ENCODE results near the gene SH2D7. TPM values are rescaled to one million over a fixed set of nuclear protein-coding genes. Genes with fewer than 3 reads are reported as not detected.

SH2D7 gene
- total and polyA plus RNA-seq, 2 donors (not counting 3 experiments of a cell fraction or from before 2014, with no cell fraction given), result not detected

DNA sequence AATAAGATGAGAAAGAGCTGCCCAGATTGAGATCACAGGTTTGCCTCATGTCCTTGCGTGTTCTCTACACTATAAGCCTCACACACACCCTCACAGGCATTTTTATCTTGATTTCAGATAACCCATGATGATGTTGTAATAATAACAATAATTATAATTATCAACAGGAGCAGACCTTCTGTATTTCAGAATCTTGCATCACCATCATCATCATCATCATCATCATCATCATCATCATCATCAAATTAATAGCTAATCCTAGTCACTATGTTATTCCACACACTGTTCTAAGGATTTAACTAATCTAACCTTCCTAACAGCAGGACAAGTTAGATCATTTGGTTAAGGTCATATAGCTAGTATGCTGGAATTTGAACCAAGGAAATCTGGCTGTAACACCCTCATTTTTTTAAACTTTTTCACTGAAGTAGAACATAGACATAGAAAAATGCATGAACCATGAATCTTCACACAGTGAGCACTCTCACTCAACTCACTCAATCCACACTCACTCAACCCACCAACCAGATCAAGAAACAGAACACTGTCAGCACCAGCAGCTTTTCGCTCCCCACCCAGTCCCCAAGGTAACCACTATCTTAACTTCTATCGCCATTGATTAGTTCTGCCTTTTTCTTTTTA is 1.8 kb upstream of the SH2D7 start:
- Histone ChIP-seq H3K79me2 (ENCODE audit: control insufficient read depth, insufficient read depth, low read length) (no peaks in the 10 kb centered on the region), H3K4me2 (ENCODE audit: insufficient read depth, low read length) (no peak overlapping the region), H3K4me3 (replicated peaks in 1 of 3; ENCODE audit: insufficient read depth in 1 of 3, low read depth in 1 of 3, low read length in 3 of 3) (no peak overlapping the region), H3K4me1 (ENCODE audit: control insufficient read depth, extremely low read depth, insufficient read depth, low read length) (no peaks in the 10 kb centered on the region), H3K9me1 (replicated peaks; ENCODE audit: control insufficient read depth, extremely low read depth, insufficient read depth, low read length) (no peaks in the 10 kb centered on the region), H4K20me1 (replicated peaks; ENCODE audit: control insufficient read depth, extremely low read depth, insufficient read depth, low read length) (no peaks in the 10 kb centered on the region), H3K9me3 (replicated peaks; ENCODE audit: control insufficient read depth, insufficient read depth, low read length) (no peaks in the 10 kb centered on the region), H2AFZ (ENCODE audit: low read depth, low read length) (no peak overlapping the region), H3K27me3 (ENCODE audit: control insufficient read depth in 2 of 2, insufficient read depth in 2 of 2, low read length in 2 of 2) (peaks cover 10 to 14% of the 10 kb centered on the region in 2 experiments), H3K36me3 (ENCODE audit: control insufficient read depth in 2 of 2, extremely low read depth in 1 of 2, insufficient read depth in 2 of 2, low read length in 2 of 2) (no peaks in the 10 kb centered on the region), H3K27ac (ENCODE audit: insufficient read depth, low read depth, low read length) (no peak overlapping the region), H3K9ac (replicated peaks; ENCODE audit: extremely low read depth, insufficient read depth, low read length) (no peak overlapping the region)
- intact Hi-C loops (cut with micrococcal nuclease) (no loop called here), dilution Hi-C loops (cut with MboI; ENCODE audit: extremely low pct_ligation_motif_present, low sequenced_read_pairs) (no loop called here)
- TF ChIP-seq POLR2A (IDR thresholded peaks at IDR 0.05; ENCODE audit: low read depth, low read length) (no peak), EZH2 (IDR thresholded peaks at IDR 0.05; ENCODE audit: borderline replicate concordance, low read depth, low read length, severe bottlenecking) (no peak), FOS (IDR thresholded peaks at IDR 0.05; ENCODE audit: borderline replicate concordance, insufficient read depth, low read length) (no peak), GATA2 (IDR thresholded peaks at IDR 0.05; ENCODE audit: insufficient read depth, insufficient read length, low read depth, low read length) (no peak), MYC (IDR thresholded peaks at IDR 0.05; ENCODE audit: low read depth, low read length) (no peak), JUN (IDR thresholded peaks at IDR 0.05; ENCODE audit: borderline replicate concordance, insufficient read depth, insufficient read length, low read depth) (no peak)
- TF ChIP-seq, protein P1, sequence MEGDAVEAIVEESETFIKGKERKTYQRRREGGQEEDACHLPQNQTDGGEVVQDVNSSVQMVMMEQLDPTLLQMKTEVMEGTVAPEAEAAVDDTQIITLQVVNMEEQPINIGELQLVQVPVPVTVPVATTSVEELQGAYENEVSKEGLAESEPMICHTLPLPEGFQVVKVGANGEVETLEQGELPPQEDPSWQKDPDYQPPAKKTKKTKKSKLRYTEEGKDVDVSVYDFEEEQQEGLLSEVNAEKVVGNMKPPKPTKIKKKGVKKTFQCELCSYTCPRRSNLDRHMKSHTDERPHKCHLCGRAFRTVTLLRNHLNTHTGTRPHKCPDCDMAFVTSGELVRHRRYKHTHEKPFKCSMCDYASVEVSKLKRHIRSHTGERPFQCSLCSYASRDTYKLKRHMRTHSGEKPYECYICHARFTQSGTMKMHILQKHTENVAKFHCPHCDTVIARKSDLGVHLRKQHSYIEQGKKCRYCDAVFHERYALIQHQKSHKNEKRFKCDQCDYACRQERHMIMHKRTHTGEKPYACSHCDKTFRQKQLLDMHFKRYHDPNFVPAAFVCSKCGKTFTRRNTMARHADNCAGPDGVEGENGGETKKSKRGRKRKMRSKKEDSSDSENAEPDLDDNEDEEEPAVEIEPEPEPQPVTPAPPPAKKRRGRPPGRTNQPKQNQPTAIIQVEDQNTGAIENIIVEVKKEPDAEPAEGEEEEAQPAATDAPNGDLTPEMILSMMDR (IDR thresholded peaks at IDR 0.05; ENCODE audit: extremely low read depth in 1 of 2, insufficient read depth in 1 of 2, low read depth in 1 of 2, low read length in 2 of 2), result no peak
- ChIA-PET CTCF (interaction anchor here (0.8 to 5.9 kb wide), 4 partner anchors 7 to 55 kb away, joined by 3 to 38 read pairs (median 4); no protein-coding TSS in a partner anchor), POLR2A (no interaction called here)
- DNase-seq (ENCODE audit: low read depth, low spot score) (no peak), FAIRE-seq (no peak)
- no TSS peak for BruUV-seq (replicated peaks)
